Ascending aorta (tissue), 2 donors: Measurements from ENCODE around the gene RGS7BP. TPM values are rescaled to one million over a fixed set of nuclear protein-coding genes. Genes with fewer than 3 reads are reported as not detected.

Experiments
- DNase-seq, 2 donors: peaks; one replicate each; pipeline ENCODE4 v3.0.0-alpha.2; 2019; ENCODE audit warnings: low spot score in 2 of 2
- H3K27ac ChIP-seq, 2 donors: fragments of 200-600 bp; sonication (generic); one replicate each; pipeline ENCODE4 v1.5.1; 2016 to 2017; ENCODE audit warnings: mild to moderate bottlenecking in 1 of 2
- H3K27me3 ChIP-seq: fragments of 200-600 bp; sonication (generic); one replicate; pipeline ENCODE4 v1.5.1; 2017
- H3K36me3 ChIP-seq, 2 donors: fragments of 200-600 bp; sonication (generic); one replicate each; pipeline ENCODE4 v1.5.1; 2016
- H3K4me1 ChIP-seq, 2 donors: fragments of 200-600 bp; sonication (generic); one replicate each; pipeline ENCODE4 v1.5.1; 2016 to 2017; ENCODE audit warnings: mild to moderate bottlenecking in 1 of 2
- H3K4me3 ChIP-seq, 2 donors: fragments of 200-600 bp; sonication (generic); one replicate each; pipeline ENCODE4 v1.5.1; 2016 to 2017; ENCODE audit warnings: mild to moderate bottlenecking in 1 of 2
- H3K9me3 ChIP-seq, 2 donors: fragments of 200-600 bp; sonication (generic); one replicate each; pipeline ENCODE4 v1.5.1; 2016
- intact Hi-C: fragments of 100-400 bp; cut with DNase I; formaldehyde crosslinking; loops from one replicate; pipeline ENCODE4 v1.15.1; 2023
- total RNA-seq: library from RNA; depleted of rRNA; stranded (reverse); fragments of >200 nt; gene quantifications from one replicate; pipeline ENCODE4 v1.1.0, GENCODE V29; 2016
- TF ChIP-seq, protein P1 (sequence below), 3 experiments: fragments of 200-600 bp in 2 of 3; fragments of 450-650 bp in 1 of 3; sonication (generic) in 2 of 3; IDR thresholded peaks; one replicate each; pipeline ENCODE4 v1.5.1; 2016 to 2019; ENCODE audit warnings: antibody characterized with exemption in 3 of 3, mild to moderate bottlenecking in 1 of 3, moderate library complexity in 1 of 3

RGS7BP gene
- total RNA-seq, 1 donor from 2014 or later = 9.2 TPM

DNA sequence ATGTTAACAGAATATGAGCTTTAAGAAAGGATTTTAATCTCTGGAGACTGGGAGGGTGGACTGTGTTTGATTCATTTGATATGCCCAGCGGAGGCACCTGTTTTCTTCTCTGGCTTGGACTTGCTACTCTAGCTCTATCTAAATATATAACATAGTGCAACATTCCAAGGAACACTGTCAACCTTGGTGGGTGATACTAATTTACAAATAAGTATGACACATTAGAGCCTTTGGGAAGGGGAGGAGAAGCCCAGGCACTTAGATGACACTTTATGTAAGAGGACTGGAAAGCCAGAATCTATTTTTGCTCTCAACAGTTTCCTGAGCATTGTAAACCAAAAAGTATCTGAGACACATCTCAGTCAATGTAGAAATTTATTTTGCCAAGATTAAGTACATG lies 101.1 kb downstream of the RGS7BP start:
- Histone ChIP-seq H3K27ac (no peak overlapping the region), H3K4me1 (no peaks in the 10 kb centered on the region), H3K4me3 (no peak overlapping the region), H3K9me3 (no peaks in the 10 kb centered on the region), H3K27me3 (no peaks in the 10 kb centered on the region), H3K36me3 (no peaks in the 10 kb centered on the region)
- intact Hi-C loops = no loop called here
- DNase-seq = no peak
- TF ChIP-seq, protein P1, sequence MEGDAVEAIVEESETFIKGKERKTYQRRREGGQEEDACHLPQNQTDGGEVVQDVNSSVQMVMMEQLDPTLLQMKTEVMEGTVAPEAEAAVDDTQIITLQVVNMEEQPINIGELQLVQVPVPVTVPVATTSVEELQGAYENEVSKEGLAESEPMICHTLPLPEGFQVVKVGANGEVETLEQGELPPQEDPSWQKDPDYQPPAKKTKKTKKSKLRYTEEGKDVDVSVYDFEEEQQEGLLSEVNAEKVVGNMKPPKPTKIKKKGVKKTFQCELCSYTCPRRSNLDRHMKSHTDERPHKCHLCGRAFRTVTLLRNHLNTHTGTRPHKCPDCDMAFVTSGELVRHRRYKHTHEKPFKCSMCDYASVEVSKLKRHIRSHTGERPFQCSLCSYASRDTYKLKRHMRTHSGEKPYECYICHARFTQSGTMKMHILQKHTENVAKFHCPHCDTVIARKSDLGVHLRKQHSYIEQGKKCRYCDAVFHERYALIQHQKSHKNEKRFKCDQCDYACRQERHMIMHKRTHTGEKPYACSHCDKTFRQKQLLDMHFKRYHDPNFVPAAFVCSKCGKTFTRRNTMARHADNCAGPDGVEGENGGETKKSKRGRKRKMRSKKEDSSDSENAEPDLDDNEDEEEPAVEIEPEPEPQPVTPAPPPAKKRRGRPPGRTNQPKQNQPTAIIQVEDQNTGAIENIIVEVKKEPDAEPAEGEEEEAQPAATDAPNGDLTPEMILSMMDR (IDR thresholded peaks at IDR 0.05) = no peak

DNA sequence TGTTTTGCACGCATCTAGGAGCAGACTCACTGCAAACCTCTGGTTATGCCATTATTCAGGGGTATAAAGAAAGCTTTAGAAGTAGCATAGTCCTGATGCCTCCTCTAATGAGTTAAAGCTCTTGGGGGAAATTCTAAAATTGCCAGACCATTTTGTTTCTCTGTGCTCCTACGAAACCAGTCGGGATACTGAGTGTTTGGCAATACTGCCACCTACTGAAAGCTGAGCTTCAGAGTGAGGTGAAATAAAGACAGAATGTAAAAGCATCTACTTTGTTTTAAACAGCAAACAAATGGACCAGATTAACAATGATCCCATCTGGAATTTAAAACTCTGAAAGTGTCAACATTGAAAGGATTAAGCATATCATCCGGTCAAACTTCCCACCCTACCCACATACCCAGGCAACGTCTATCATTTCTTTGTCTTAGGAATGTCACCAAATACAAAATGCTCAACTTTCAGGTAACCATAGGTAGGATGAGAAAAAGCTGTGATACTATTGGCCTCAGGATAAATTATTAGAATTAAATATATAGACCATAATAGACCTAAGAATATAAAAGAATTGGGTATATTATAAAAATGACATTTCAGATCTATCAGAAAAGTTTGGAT lies 106.6 kb downstream of the RGS7BP start:
- TF ChIP-seq, protein P1 (IDR thresholded peaks at IDR 0.05) = peak; percentile 70 to 80 (median 71)
- Histone ChIP-seq H3K4me3 (no peak overlapping the region), H3K36me3 (no peaks in the 10 kb centered on the region), H3K27ac (no peak overlapping the region), H3K9me3 (no peaks in the 10 kb centered on the region), H3K27me3 (no peaks in the 10 kb centered on the region), H3K4me1 (no peaks in the 10 kb centered on the region)
- intact Hi-C loops = loop anchor here (1.0 to 5.0 kb wide), 4 partner anchors 106 to 466 kb away; partner anchors contain the start of gene RGS7BP
- peak in 1 of 2 donors; percentile 69 for DNase-seq

DNA sequence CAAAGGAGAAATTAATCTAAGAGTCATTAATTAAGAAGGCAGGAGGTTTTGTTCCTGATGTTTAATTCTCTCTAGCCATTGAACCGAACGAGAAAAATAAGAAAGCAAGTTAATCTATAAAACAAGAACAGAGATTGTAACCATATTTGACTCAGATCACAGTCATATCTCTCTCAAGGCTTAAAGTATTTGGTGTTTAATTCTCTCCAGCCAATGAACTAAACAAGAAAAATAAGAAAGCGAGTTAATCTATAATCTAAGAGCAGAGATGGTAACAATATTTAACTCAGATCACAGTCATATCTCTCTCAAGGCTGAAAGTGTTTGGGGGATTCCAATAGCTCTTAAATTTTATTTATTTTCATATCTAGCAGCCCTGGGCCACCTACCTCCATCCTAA lies 110.1 kb downstream of the RGS7BP start:
- TF ChIP-seq, protein P1 (IDR thresholded peaks at IDR 0.05) = no peak
- no peak overlapping the region for H3K27ac ChIP-seq
- intact Hi-C loops = no loop called here

DNA sequence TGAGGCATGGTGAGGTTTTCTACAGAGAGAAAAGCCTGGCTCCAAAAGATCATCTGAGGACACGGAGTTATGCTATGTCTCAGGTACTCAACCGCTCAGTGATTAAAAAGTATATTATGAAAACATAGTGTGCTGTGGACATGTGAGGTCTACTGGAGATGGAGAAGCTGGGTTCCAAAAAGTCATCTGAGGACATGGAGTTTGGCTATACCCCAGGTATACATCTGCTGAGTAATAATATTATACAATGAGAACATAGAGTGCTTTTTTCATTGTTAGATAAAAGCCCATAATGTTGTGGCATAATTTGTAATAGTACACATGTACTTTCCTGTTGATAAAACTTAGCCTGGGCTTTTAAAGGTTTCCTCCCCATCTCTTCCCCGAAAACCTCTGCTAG lies 113.8 kb downstream of the RGS7BP start:
- Histone ChIP-seq H3K4me1 (no peaks in the 10 kb centered on the region), H3K27me3 (no peaks in the 10 kb centered on the region), H3K4me3 (no peak overlapping the region), H3K27ac (no peak overlapping the region), H3K9me3 (no peaks in the 10 kb centered on the region), H3K36me3 (no peaks in the 10 kb centered on the region)
- TF ChIP-seq, protein P1 (IDR thresholded peaks at IDR 0.05) = no peak
- intact Hi-C loops = no loop called here
- DNase-seq = no peak

More for the DNA sequence above, 110.1 kb downstream of the RGS7BP start:
- Histone ChIP-seq H3K4me1 (no peaks in the 10 kb centered on the region), H3K27me3 (no peaks in the 10 kb centered on the region), H3K4me3 (no peak overlapping the region), H3K36me3 (no peaks in the 10 kb centered on the region), H3K9me3 (no peaks in the 10 kb centered on the region)
- DNase-seq = no peak

DNA sequence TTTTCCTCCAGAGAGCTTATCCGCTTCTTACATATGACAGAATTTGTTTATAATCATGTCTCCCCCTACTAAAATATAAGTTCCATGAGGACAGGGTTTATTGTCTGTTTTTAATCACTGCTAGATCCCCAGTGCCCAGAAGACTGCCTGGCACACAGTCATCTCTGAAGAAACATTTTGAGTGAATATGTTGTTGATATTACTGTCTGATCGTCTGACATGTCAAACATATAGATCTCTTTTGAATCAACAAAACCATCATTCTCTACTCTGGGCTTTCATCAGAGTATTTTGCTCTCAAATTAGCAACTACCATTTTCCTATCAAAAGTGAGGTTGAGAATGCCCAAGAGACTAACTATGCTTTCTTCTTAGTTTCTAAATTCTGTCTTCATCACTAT lies 117.2 kb downstream of the RGS7BP start:
- TF ChIP-seq, protein P1 (IDR thresholded peaks at IDR 0.05) = no peak
- H3K27me3 ChIP-seq = no peaks in the 10 kb centered on the region
- H3K9me3 ChIP-seq = no peaks in the 10 kb centered on the region
- DNase-seq = no peak
- no peaks in the 10 kb centered on the region for H3K36me3 ChIP-seq
- H3K4me1 ChIP-seq = no peaks in the 10 kb centered on the region
- no peak overlapping the region for H3K4me3 ChIP-seq
- H3K27ac ChIP-seq = no peak overlapping the region
- intact Hi-C loops = no loop called here

DNA sequence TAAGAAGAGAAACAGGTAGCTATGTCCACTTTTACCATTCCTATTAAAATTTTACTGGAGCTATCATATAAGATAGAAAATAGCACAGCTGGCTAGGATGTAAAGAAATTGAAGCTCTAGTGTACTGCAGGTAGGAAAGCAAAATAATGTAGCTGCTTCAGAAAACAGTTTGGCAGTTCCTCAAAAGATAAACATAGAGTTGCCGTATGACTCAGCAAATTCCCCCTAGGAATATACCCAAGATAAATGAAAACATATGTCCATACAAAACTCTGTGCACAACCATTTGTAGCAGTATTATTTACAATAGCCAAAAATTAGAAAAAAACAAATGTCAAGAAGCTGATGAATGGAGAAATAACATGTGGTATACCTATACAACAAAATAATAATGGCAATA lies 119.9 kb downstream of the RGS7BP start:
- intact Hi-C loops = no loop called here
- TF ChIP-seq, protein P1 (IDR thresholded peaks at IDR 0.05) = no peak
- no peaks in the 10 kb centered on the region for H3K4me1 ChIP-seq
- H3K9me3 ChIP-seq = no peaks in the 10 kb centered on the region
- H3K27me3 ChIP-seq = no peaks in the 10 kb centered on the region
- H3K27ac ChIP-seq = no peak overlapping the region
- no peaks in the 10 kb centered on the region for H3K36me3 ChIP-seq
- H3K4me3 ChIP-seq = no peak overlapping the region
- no peak for DNase-seq
